MV-4-11 (cell line): ENCODE data around the gene TBX4.
"Not testable (repeated sequence)": the region's sequence is repeated elsewhere in the genome, so short reads cannot be mapped to it uniquely, and the experiment has no call there.

ENCODE experiments used
- DNase-seq: peaks from one replicate; lab custom pipeline; 2025; lab: John Stamatoyannopoulos, UW

The TBX4 gene

GRCh38 chr17:61429274-61429673 is 22.9 kb upstream of the TBX4 start:
- no peak for DNase-seq

- not testable (repeated sequence) for DNase-seq
Measured at GRCh38 chr17:61429831-61430230, 22.4 kb upstream of the TBX4 start.

- DNase-seq: no peak
Measured at GRCh38 chr17:61431594-61432311, 20.5 kb upstream of the TBX4 start.

GRCh38 chr17:61436273-61436672 is 15.9 kb upstream of the TBX4 start:
- no peak for DNase-seq

GRCh38 chr17:61436995-61437704 is 15.1 kb upstream of the TBX4 start:
- no peak for DNase-seq

GRCh38 chr17:61440697-61441096 is 11.5 kb upstream of the TBX4 start:
- DNase-seq: no peak

GRCh38 chr17:61441507-61441906 is 10.7 kb upstream of the TBX4 start:
- not testable (repeated sequence) for DNase-seq

- no peak for DNase-seq
Measured at GRCh38 chr17:61442136-61442775, 10.0 kb upstream of the TBX4 start.

- DNase-seq: no peak
Measured at GRCh38 chr17:61442878-61443474, 9.2 kb upstream of the TBX4 start.

- DNase-seq: no peak
Measured at GRCh38 chr17:61443475-61443882, 8.7 kb upstream of the TBX4 start.

GRCh38 chr17:61444075-61444474 is 8.1 kb upstream of the TBX4 start:
- DNase-seq: no peak

- DNase-seq: no peak
Measured at GRCh38 chr17:61444831-61445230, 7.4 kb upstream of the TBX4 start.

- no peak for DNase-seq
Measured at GRCh38 chr17:61447358-61447757, 4.9 kb upstream of the TBX4 start.

- DNase-seq: no peak
Measured at GRCh38 chr17:61448042-61448441, 4.2 kb upstream of the TBX4 start.

- DNase-seq: not testable (repeated sequence)
Measured at GRCh38 chr17:61449140-61449539, 3.1 kb upstream of the TBX4 start.

GRCh38 chr17:61449707-61450640 is 2.2 kb upstream of the TBX4 start:
- no peak for DNase-seq

GRCh38 chr17:61450641-61451537 is 1.3 kb upstream of the TBX4 start:
- DNase-seq: no peak

GRCh38 chr17:61451538-61452300 is 503 bp upstream of the TBX4 start:
- DNase-seq: no peak

GRCh38 chr17:61453566-61454380 is 1.6 kb downstream of the TBX4 start:
- no peak for DNase-seq
